Suprapubic skin (tissue), 4 donors: ENCODE data around the gene SYT14. TPM values are rescaled to one million over a fixed set of nuclear protein-coding genes. Genes with fewer than 3 reads are reported as not detected.

Experiments
- DNase-seq, 2 donors: peaks; one replicate each; pipeline ENCODE4 v3.0.0-alpha.2; 2019; ENCODE audit warnings: low spot score in 2 of 2
- H3K27ac ChIP-seq: fragments of 200-600 bp; sonication (generic); one replicate; pipeline ENCODE4 v1.5.1; 2019
- H3K27me3 ChIP-seq: fragments of 200-600 bp; sonication (generic); one replicate; pipeline ENCODE4 v1.5.1; 2019
- H3K36me3 ChIP-seq: fragments of 200-600 bp; sonication (generic); one replicate; pipeline ENCODE4 v1.5.1; 2019
- H3K4me1 ChIP-seq: fragments of 200-600 bp; sonication (generic); one replicate; pipeline ENCODE4 v1.5.1; 2019
- H3K4me3 ChIP-seq: fragments of 200-600 bp; sonication (generic); one replicate; pipeline ENCODE4 v1.5.1; 2019; ENCODE audit warnings: mild to moderate bottlenecking
- H3K9me3 ChIP-seq: fragments of 200-600 bp; sonication (generic); one replicate; pipeline ENCODE4 v1.5.1; 2019
- EP300 ChIP-seq: sonication (generic); formaldehyde crosslinking; IDR thresholded peaks from one replicate; pipeline ENCODE4 v1.6.1; 2017; ENCODE audit warnings: antibody characterized with exemption
- POLR2A ChIP-seq, 2 donors: fragments of 450-650 bp; IDR thresholded peaks; one replicate each; pipeline ENCODE4 v1.6.1; 2017; ENCODE audit warnings: antibody characterized with exemption in 2 of 2, mild to moderate bottlenecking in 2 of 2, moderate library complexity in 2 of 2
- POLR2AphosphoS5 ChIP-seq, 3 donors: sonication (generic); formaldehyde crosslinking; IDR thresholded peaks; one replicate each; pipeline ENCODE4 v1.6.1; 2017; ENCODE audit warnings: antibody characterized with exemption in 3 of 3
- WGBS: methylation state at CpG from one replicate; pipeline ENCODE4 v1.1.5; 2018; 5-methylcytosine and 5-hydroxymethylcytosine counted together
- total RNA-seq, 4 donors: library from RNA; depleted of rRNA; stranded (reverse); fragments of >200 nt; gene quantifications; one replicate each; pipeline ENCODE4 v1.1.0, GENCODE V29; 2016
- TF ChIP-seq, protein P1 (sequence below), 2 donors: fragments of 200-600 bp in 1 of 2; fragments of 450-650 bp in 1 of 2; sonication (generic) in 1 of 2; IDR thresholded peaks; one replicate each; pipeline ENCODE4 v1.5.1; 2016 to 2019; ENCODE audit warnings: antibody characterized with exemption in 2 of 2, mild to moderate bottlenecking in 1 of 2, moderate library complexity in 1 of 2

The SYT14 gene
- total RNA-seq, 4 donors from 2014 or later, result 0.26 TPM; not detected in 3

GRCh38 chr1:209926045-209926444 is 12.0 kb upstream of the SYT14 start:
- no peak overlapping the region for H3K4me3 ChIP-seq
- 25% methylated on average over 3 of the region's 3 CpGs for WGBS
- DNase-seq, result no peak

DNA sequence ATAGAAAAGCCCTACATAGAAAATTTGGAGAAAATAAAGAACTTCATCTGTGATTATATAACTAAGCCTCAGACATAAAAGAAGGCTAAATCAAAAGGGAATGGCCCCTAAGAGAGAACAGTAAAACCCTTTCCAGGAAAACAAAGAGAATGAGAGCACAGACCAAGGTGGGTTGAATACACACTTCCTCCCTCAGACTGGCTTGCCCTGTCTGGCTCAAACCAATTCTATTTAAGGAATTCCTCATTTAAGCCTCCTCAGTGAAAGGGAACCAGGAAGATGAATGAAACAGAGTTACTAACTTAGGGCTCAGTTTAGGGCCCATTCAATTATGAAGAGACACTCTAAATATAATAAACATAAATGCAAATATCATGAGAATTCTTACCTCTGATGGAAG is 10.6 kb upstream of the SYT14 start:
- no peak overlapping the region for H3K4me3 ChIP-seq
- no peak for TF ChIP-seq EP300
- no peaks in the 10 kb centered on the region for H3K36me3 ChIP-seq
- DNase-seq, result no peak
- no peak overlapping the region for H3K27ac ChIP-seq
- H3K9me3 ChIP-seq, result no peaks in the 10 kb centered on the region
- no peaks in the 10 kb centered on the region for H3K27me3 ChIP-seq
- no peaks in the 10 kb centered on the region for H3K4me1 ChIP-seq

More at GRCh38 chr1:209926045-209926444, 12.0 kb upstream of the SYT14 start:
- no peak for TF ChIP-seq EP300
- TF ChIP-seq POLR2AphosphoS5 (IDR thresholded peaks at IDR 0.05), result no peak
- no peak for TF ChIP-seq POLR2A (IDR thresholded peaks at IDR 0.05)
- TF ChIP-seq, protein P1, sequence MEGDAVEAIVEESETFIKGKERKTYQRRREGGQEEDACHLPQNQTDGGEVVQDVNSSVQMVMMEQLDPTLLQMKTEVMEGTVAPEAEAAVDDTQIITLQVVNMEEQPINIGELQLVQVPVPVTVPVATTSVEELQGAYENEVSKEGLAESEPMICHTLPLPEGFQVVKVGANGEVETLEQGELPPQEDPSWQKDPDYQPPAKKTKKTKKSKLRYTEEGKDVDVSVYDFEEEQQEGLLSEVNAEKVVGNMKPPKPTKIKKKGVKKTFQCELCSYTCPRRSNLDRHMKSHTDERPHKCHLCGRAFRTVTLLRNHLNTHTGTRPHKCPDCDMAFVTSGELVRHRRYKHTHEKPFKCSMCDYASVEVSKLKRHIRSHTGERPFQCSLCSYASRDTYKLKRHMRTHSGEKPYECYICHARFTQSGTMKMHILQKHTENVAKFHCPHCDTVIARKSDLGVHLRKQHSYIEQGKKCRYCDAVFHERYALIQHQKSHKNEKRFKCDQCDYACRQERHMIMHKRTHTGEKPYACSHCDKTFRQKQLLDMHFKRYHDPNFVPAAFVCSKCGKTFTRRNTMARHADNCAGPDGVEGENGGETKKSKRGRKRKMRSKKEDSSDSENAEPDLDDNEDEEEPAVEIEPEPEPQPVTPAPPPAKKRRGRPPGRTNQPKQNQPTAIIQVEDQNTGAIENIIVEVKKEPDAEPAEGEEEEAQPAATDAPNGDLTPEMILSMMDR (IDR thresholded peaks at IDR 0.05), result no peak
- Histone ChIP-seq H3K27me3 (no peaks in the 10 kb centered on the region), H3K9me3 (no peaks in the 10 kb centered on the region), H3K4me1 (no peaks in the 10 kb centered on the region), H3K27ac (no peak overlapping the region), H3K36me3 (no peaks in the 10 kb centered on the region)

DNA sequence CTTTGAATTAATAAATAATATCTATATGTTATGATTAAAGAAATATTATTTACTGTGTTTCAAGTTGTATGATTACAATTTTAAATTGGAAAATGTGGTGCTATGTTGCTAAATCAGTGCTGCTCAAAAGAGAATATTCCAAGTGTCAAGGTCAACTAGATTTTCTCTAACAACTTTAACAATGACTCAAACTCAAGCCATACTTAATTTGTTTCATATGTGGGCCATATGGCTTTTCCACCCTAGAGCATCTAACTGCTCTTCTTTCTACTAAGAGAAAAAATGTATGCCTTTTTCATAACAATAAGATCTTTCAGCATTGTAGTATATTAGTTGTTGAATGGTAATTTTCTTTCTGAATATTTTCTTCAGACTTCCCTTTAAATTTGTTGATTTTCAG is 8.3 kb upstream of the SYT14 start:
- no peaks in the 10 kb centered on the region for H3K4me1 ChIP-seq
- H3K9me3 ChIP-seq, result no peaks in the 10 kb centered on the region
- DNase-seq, result no peak
- H3K27ac ChIP-seq, result no peak overlapping the region
- no peak overlapping the region for H3K4me3 ChIP-seq
- no peak for TF ChIP-seq POLR2AphosphoS5 (IDR thresholded peaks at IDR 0.05)
- no peaks in the 10 kb centered on the region for H3K36me3 ChIP-seq
- peaks cover 5% of the 10 kb centered on the region for H3K27me3 ChIP-seq

DNA sequence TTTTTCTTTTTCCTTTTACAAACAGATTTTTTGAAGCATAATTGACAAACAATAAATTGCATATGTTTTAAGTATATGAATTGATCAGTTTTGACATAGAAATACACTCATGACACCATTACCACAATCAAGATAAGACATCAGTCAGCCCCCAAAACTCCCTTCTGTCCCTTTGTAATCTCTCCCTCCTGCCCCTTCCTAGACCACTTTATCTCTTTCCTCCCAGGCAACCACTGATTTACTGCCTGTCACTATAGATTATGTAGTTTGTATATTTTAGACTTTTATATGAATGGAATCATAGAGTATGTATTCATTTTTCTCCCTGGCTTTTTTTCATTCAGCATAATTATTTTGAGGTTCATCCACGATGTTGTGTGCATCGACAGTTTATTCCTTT is 6.9 kb upstream of the SYT14 start:
- H3K9me3 ChIP-seq, result no peaks in the 10 kb centered on the region
- TF ChIP-seq, protein P1 (IDR thresholded peaks at IDR 0.05), result no peak
- TF ChIP-seq EP300, result no peak
- no peak for TF ChIP-seq POLR2AphosphoS5 (IDR thresholded peaks at IDR 0.05)
- no peak for TF ChIP-seq POLR2A (IDR thresholded peaks at IDR 0.05)
- 75% methylated on average over 2 of the region's 2 CpGs for WGBS
- DNase-seq, result no peak
- no peak overlapping the region for H3K4me3 ChIP-seq
- H3K4me1 ChIP-seq, result no peaks in the 10 kb centered on the region
- H3K36me3 ChIP-seq, result no peaks in the 10 kb centered on the region
- peaks cover 7% of the 10 kb centered on the region for H3K27me3 ChIP-seq
- H3K27ac ChIP-seq, result no peak overlapping the region

GRCh38 chr1:209936125-209936524 is 1.9 kb upstream of the SYT14 start:
- DNase-seq, result no peak
- Histone ChIP-seq H3K27me3 (peaks cover 41% of the 10 kb centered on the region), H3K9me3 (no peaks in the 10 kb centered on the region), H3K4me3 (no peak overlapping the region), H3K27ac (no peak overlapping the region), H3K36me3 (no peaks in the 10 kb centered on the region), H3K4me1 (peaks cover 11% of the 10 kb centered on the region)
- TF ChIP-seq, protein P1 (IDR thresholded peaks at IDR 0.05), result no peak
- TF ChIP-seq POLR2AphosphoS5 (IDR thresholded peaks at IDR 0.05) (no peak), EP300 (no peak), POLR2A (IDR thresholded peaks at IDR 0.05) (no peak)
- 94% methylated on average over 6 of the region's 6 CpGs for WGBS

DNA sequence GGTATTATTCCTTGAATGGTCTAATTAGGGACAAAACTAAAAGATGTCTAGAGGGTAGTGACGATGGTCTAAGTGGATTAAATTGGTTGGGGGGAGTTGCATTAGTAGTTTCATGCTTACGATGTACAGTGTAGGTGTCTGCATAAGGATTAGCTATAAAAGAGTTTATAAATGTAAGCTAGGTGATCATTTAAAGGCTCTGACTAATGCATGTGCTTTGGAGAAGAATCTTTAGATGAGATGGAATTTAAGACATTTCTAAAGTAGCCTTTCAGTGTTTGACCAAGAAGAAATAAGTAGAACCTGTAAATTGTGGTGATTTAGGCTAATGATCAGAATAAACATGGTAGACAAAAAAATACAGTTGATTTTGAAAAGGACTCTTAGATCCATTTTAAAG is 7.4 kb downstream of the SYT14 start:
- Histone ChIP-seq H3K27me3 (peaks cover 15% of the 10 kb centered on the region), H3K4me1 (no peaks in the 10 kb centered on the region), H3K36me3 (no peaks in the 10 kb centered on the region), H3K4me3 (no peak overlapping the region), H3K9me3 (no peaks in the 10 kb centered on the region), H3K27ac (no peak overlapping the region)
- 86% methylated on average over 2 of the region's 2 CpGs for WGBS
- TF ChIP-seq, protein P1 (IDR thresholded peaks at IDR 0.05), result no peak
- TF ChIP-seq EP300, result no peak
- TF ChIP-seq POLR2AphosphoS5 (IDR thresholded peaks at IDR 0.05), result no peak
- no peak for TF ChIP-seq POLR2A (IDR thresholded peaks at IDR 0.05)
- no peak for DNase-seq
